Measurements from ENCODE around the gene MIER1.

- TF ChIP-seq CTCF (IDR thresholded peaks at IDR 0.05) (no peak), ZFX (IDR thresholded peaks at IDR 0.05; ENCODE audit: borderline replicate concordance) (no peak)
Measured at GRCh38 chr1:66920543-66920942, 4.2 kb upstream of the MIER1 start.

Data from 22Rv1 (cell line).